ENCODE data around the gene FOXJ3. TPM values are rescaled to one million over a fixed set of nuclear protein-coding genes. Genes with fewer than 3 reads are reported as not detected.

Gene FOXJ3
- total RNA-seq, 2 donors from 2014 or later = 89.1 to 93.5 TPM

GRCh38 chr1:42153624-42154023 lies 181.4 kb downstream of the FOXJ3 start:
- Mint-ChIP-seq H3K27ac (no peak overlapping the region), H3K4me3 (no peak overlapping the region), H3K27me3 (peaks cover 39% of the 10 kb centered on the region), H3K4me1 (peaks cover 6% of the 10 kb centered on the region), H3K36me3 (ENCODE audit: low read depth) (peaks cover 4% of the 10 kb centered on the region)
- DNase-seq (no peak), ATAC-seq (no peak)
- H3K9me3 ChIP-seq (ENCODE audit: control insufficient read depth, low read length, poor library complexity, severe bottlenecking) = no peaks in the 10 kb centered on the region

GRCh38 chr1:42152907-42153600 lies 182.0 kb downstream of the FOXJ3 start, which contains the start of gene GUCA2B:
TSS of gene GUCA2B (plus strand) at chr1:42153410. CDS start at chr1:42153451, 41 bp downstream.
- no peaks in the 10 kb centered on the region for H3K9me3 ChIP-seq (ENCODE audit: control insufficient read depth, low read length, poor library complexity, severe bottlenecking)
- Mint-ChIP-seq H3K4me1 (peaks cover 6% of the 10 kb centered on the region), H3K27me3 (peaks cover 39% of the 10 kb centered on the region), H3K27ac (no peak within 1 kb of the TSS), H3K36me3 (ENCODE audit: low read depth) (peaks cover 4% of the 10 kb centered on the region), H3K4me3 (no peak within 1 kb of the TSS)
- no peak for ATAC-seq
- no peak for DNase-seq

GRCh38 chr1:42152119-42152518 lies 182.9 kb downstream of the FOXJ3 start:
- no peak for DNase-seq

GRCh38 chr1:42150651-42151050 lies 184.4 kb downstream of the FOXJ3 start:
- H3K9me3 ChIP-seq (ENCODE audit: control insufficient read depth, low read length, poor library complexity, severe bottlenecking) = no peaks in the 10 kb centered on the region
- no peaks in the 10 kb centered on the region for H3K4me1 Mint-ChIP-seq
- ATAC-seq (no peak), DNase-seq (no peak)
- no peak overlapping the region for H3K27ac Mint-ChIP-seq
- peaks cover 4% of the 10 kb centered on the region for H3K36me3 Mint-ChIP-seq (ENCODE audit: low read depth)
- peaks cover 39% of the 10 kb centered on the region for H3K27me3 Mint-ChIP-seq
- H3K4me3 Mint-ChIP-seq = no peak overlapping the region

More at GRCh38 chr1:42152119-42152518, 182.9 kb downstream of the FOXJ3 start:
- peaks cover 4% of the 10 kb centered on the region for H3K36me3 Mint-ChIP-seq (ENCODE audit: low read depth)
- peaks cover 39% of the 10 kb centered on the region for H3K27me3 Mint-ChIP-seq
- H3K4me3 Mint-ChIP-seq = no peak overlapping the region
- no peaks in the 10 kb centered on the region for H3K9me3 ChIP-seq (ENCODE audit: control insufficient read depth, low read length, poor library complexity, severe bottlenecking)
- no peak overlapping the region for H3K27ac Mint-ChIP-seq
- no peaks in the 10 kb centered on the region for H3K4me1 Mint-ChIP-seq
- ATAC-seq = no peak

- H3K4me1 Mint-ChIP-seq = peaks cover 3% of the 10 kb centered on the region
- H3K9me3 ChIP-seq (ENCODE audit: control insufficient read depth, low read length, poor library complexity, severe bottlenecking) = no peaks in the 10 kb centered on the region
- no peak for DNase-seq
- H3K36me3 Mint-ChIP-seq (ENCODE audit: low read depth) = peaks cover 4% of the 10 kb centered on the region
- no peak overlapping the region for H3K4me3 Mint-ChIP-seq
- ATAC-seq = no peak
- no peak overlapping the region for H3K27ac Mint-ChIP-seq
- peaks cover 38% of the 10 kb centered on the region for H3K27me3 Mint-ChIP-seq
Measured at GRCh38 chr1:42148166-42148565, 186.9 kb downstream of the FOXJ3 start.

GRCh38 chr1:42146626-42147320 lies 188.3 kb downstream of the FOXJ3 start:
- Mint-ChIP-seq H3K4me3 (no peak overlapping the region), H3K4me1 (peaks cover 6% of the 10 kb centered on the region), H3K36me3 (ENCODE audit: low read depth) (peaks cover 4% of the 10 kb centered on the region), H3K27me3 (peaks cover 34% of the 10 kb centered on the region), H3K27ac (no peak overlapping the region)
- ATAC-seq = peak; percentile 84
- no peaks in the 10 kb centered on the region for H3K9me3 ChIP-seq (ENCODE audit: control insufficient read depth, low read length, poor library complexity, severe bottlenecking)
- DNase-seq = peak; percentile 17 to 61 (median 28)

GRCh38 chr1:42145764-42146625 lies 189.0 kb downstream of the FOXJ3 start:
- no peak overlapping the region for H3K4me3 Mint-ChIP-seq
- no peak for DNase-seq
- H3K27ac Mint-ChIP-seq = no peak overlapping the region
- H3K27me3 Mint-ChIP-seq = peaks cover 28% of the 10 kb centered on the region
- H3K9me3 ChIP-seq (ENCODE audit: control insufficient read depth, low read length, poor library complexity, severe bottlenecking) = no peaks in the 10 kb centered on the region
- no peak for ATAC-seq
- peaks cover 6% of the 10 kb centered on the region for H3K4me1 Mint-ChIP-seq
- peaks cover 4% of the 10 kb centered on the region for H3K36me3 Mint-ChIP-seq (ENCODE audit: low read depth)

- H3K27me3 Mint-ChIP-seq = peaks cover 28% of the 10 kb centered on the region
- H3K4me1 Mint-ChIP-seq = peaks cover 6% of the 10 kb centered on the region
- no peak for DNase-seq
- H3K36me3 Mint-ChIP-seq (ENCODE audit: low read depth) = peaks cover 4% of the 10 kb centered on the region
- no peak overlapping the region for H3K27ac Mint-ChIP-seq
- no peaks in the 10 kb centered on the region for H3K9me3 ChIP-seq (ENCODE audit: control insufficient read depth, low read length, poor library complexity, severe bottlenecking)
- no peak overlapping the region for H3K4me3 Mint-ChIP-seq
- ATAC-seq = no peak
Measured at GRCh38 chr1:42145389-42145716, 189.7 kb downstream of the FOXJ3 start.

GRCh38 chr1:42144711-42145388 lies 190.2 kb downstream of the FOXJ3 start:
- no peak for DNase-seq
- peaks cover 6% of the 10 kb centered on the region for H3K4me1 Mint-ChIP-seq
- no peak for ATAC-seq
- no peaks in the 10 kb centered on the region for H3K9me3 ChIP-seq (ENCODE audit: control insufficient read depth, low read length, poor library complexity, severe bottlenecking)
- peaks cover 26% of the 10 kb centered on the region for H3K27me3 Mint-ChIP-seq
- no peak overlapping the region for H3K4me3 Mint-ChIP-seq
- H3K27ac Mint-ChIP-seq = no peak overlapping the region
- H3K36me3 Mint-ChIP-seq (ENCODE audit: low read depth) = no peaks in the 10 kb centered on the region

GRCh38 chr1:42143896-42144710 lies 190.9 kb downstream of the FOXJ3 start:
- H3K27ac Mint-ChIP-seq = no peak overlapping the region
- H3K4me1 Mint-ChIP-seq = peaks cover 6% of the 10 kb centered on the region
- H3K27me3 Mint-ChIP-seq = peaks cover 21% of the 10 kb centered on the region
- H3K36me3 Mint-ChIP-seq (ENCODE audit: low read depth) = no peaks in the 10 kb centered on the region
- DNase-seq = no peak
- no peak for ATAC-seq
- H3K9me3 ChIP-seq (ENCODE audit: control insufficient read depth, low read length, poor library complexity, severe bottlenecking) = no peaks in the 10 kb centered on the region
- H3K4me3 Mint-ChIP-seq = no peak overlapping the region

GRCh38 chr1:42142894-42143675 lies 191.9 kb downstream of the FOXJ3 start:
- no peak overlapping the region for H3K27ac Mint-ChIP-seq

GRCh38 chr1:42141978-42142377 lies 193.1 kb downstream of the FOXJ3 start:
- no peak overlapping the region for H3K4me3 Mint-ChIP-seq
- peaks cover 21% of the 10 kb centered on the region for H3K27me3 Mint-ChIP-seq
- H3K9me3 ChIP-seq (ENCODE audit: control insufficient read depth, low read length, poor library complexity, severe bottlenecking) = no peaks in the 10 kb centered on the region
- H3K27ac Mint-ChIP-seq = no peak overlapping the region
- peaks cover 6% of the 10 kb centered on the region for H3K4me1 Mint-ChIP-seq
- no peak for ATAC-seq
- DNase-seq = no peak
- H3K36me3 Mint-ChIP-seq (ENCODE audit: low read depth) = no peaks in the 10 kb centered on the region

More at GRCh38 chr1:42142894-42143675, 191.9 kb downstream of the FOXJ3 start:
- Mint-ChIP-seq H3K36me3 (ENCODE audit: low read depth) (no peaks in the 10 kb centered on the region), H3K27me3 (peaks cover 21% of the 10 kb centered on the region), H3K4me1 (peaks cover 6% of the 10 kb centered on the region), H3K4me3 (no peak overlapping the region)
- no peaks in the 10 kb centered on the region for H3K9me3 ChIP-seq (ENCODE audit: control insufficient read depth, low read length, poor library complexity, severe bottlenecking)
- ATAC-seq = no peak
- no peak for DNase-seq
